Hepatic stellate cell (primary cell): Measurements from ENCODE around the gene NF1.
"Not testable (repeated sequence)": the region's sequence is repeated elsewhere in the genome, so short reads cannot be mapped to it uniquely, and the experiment has no call there.

Source experiments
- DNase-seq: peaks from one replicate; pipeline ENCODE4 v3.0.0; 2011; ENCODE audit warnings: low spot score

NF1 gene

DNA sequence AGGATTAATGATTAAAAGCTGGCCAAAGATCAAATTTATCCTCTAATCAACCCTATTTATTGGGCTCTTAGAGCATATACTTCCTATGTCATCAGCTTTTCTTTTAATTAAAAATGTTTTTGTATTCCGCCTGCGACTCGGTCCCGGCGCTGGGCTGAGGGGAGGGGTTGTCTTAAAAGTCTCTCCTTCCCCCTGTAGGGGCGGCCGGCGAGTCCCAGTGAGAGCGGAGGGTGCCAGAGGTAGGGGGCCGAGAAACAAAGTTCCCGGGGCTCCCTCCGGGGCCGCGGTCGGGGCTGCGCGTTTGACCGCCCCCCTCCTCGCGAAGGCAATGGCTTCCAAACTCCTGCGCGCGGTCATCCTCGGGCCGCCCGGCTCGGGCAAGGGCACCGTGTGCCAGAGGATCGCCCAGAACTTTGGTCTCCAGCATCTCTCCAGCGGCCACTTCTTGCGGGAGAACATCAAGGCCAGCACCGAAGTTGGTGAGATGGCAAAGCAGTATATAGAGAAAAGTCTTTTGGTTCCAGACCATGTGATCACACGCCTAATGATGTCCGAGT, 250.5 kb downstream of the NF1 start:
- DNase-seq = not testable (repeated sequence)

DNA sequence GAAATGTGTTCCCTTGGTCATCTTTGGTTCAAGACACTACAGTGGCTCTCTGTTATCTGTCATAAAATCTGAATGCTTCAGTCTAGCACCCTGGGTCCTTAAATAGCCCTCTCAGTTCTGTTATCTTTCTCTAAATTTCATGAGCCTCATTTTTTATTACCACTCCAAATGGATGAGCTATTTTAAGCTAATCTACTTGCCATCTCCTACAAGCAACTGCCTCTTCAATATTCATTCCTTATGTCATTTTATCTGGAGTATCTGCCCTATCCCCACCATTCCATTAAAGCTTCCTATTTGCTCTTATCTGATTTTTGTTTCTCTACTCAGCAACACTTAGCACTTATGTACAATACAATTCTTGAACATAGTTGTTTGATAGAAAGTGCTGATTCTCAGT, 254.7 kb downstream of the NF1 start:
- DNase-seq = no peak

DNA sequence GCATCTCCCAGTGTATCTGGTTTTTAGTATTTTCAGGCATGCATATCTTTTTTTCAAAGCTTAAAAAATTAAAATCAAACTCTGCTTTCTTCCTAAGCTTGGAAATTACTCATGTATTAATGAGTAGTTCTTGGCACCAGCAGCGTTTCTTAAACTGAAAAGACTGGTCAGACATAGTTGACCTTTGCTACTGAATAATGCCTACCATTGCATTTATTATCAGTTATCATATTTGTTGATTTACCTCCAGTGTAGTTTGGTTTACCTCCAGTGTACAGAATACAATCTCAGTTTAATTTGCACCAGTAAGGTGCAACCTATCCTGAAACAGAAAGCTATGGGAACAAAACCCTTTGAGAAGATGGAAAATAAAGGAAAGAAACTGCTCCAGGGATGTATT, 261.2 kb downstream of the NF1 start:
- no peak for DNase-seq

DNA sequence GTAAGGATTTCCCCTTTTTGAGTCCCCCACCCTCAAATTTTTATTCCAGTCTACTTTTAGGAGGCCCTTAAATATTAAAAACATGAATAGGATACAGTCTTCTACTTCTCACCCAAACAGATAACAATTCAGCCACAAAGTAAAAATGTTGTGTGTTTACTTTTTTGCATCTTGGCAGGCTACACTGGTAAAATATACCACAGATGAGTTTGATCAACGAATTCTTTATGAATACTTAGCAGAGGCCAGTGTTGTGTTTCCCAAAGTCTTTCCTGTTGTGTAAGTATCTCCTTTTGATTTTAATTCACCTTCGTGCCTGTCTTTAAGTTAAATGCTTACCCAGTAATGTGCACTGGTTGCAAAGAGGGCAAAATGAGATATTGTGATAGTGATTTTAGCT, 262.3 kb downstream of the NF1 start:
- no peak for DNase-seq

DNA sequence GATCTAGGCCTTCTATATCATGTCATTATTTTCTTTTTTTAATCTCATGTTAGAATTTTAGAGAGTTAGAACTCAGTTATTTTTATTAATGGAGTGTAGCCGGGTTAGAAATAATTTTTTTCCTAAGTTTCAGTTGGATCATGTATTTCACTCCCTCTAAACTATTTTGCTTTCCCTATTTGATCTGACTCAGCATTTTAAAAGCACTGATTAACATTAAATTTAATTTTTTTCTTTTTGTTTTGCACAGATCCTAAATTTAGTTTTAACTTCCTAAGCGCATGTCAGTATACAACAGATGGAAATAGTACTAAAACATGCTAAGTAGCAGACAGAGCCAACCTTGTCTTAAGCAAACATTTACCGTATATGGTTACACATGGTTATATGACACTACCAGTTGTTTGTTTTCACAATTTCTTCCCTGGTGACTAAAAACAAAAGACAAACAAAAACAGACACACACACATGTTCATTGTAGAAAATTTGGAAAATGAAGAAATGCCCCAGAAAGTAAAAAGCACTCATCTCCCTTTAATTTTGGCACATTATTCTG, 263.1 kb downstream of the NF1 start:
- DNase-seq = no peak

DNA sequence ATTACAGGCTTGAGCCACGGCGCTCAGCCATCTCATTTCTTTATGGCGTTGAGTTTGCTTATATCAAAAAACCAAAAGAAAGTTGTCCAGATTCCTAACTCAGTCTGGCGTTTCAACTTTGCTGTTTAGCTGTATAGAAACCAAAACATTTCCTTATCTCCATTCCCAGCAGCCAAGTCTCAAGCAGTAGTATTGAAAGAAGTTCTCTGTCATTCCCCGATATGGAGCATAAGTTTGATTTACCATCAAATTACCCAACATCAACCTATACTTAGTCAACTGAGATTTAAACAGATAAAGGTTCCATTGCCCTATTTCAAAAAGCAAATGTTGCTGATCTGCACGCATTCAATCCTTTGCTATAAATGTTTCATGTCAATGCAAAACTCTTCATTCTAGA, 269.2 kb downstream of the NF1 start:
- no peak for DNase-seq

DNA sequence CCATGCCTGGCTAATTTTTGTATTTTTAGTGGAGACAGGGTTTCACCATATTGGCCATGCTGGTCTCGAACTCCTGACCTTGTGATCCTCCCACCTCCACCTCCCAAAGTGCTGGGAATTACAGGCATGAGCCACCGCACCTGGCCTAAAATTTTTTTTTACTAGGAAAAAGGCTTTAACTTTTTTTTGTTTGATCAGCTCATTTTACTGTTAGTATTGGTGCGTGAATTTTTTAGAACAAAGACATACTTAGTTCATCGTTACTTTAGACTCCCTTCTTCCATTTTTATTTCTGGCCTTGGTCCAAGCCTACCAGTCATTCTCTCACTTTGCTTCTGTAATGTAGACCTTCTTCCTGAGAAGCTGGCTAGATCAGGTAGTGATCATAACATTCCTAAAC, 271.3 kb downstream of the NF1 start:
- no peak for DNase-seq

DNA sequence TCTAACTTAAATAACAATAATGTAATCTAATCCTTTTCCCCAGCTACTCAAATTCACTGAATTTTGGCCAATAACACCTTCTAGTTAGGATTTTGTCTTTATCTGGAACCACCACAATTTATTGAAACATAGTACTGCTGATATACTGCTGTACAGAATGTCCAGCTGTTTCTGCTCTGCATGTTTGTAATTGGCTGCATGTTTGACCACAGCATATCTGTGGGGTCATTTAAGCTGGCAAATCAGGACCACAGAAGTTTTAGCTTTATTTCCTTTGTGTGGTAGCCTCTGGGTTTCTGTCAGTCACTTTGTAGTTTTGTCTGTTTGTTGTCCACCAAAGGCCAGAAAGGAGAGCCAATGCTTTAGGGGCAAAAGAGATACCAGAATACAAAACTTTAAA, 274.5 kb downstream of the NF1 start:
- DNase-seq = no peak

DNA sequence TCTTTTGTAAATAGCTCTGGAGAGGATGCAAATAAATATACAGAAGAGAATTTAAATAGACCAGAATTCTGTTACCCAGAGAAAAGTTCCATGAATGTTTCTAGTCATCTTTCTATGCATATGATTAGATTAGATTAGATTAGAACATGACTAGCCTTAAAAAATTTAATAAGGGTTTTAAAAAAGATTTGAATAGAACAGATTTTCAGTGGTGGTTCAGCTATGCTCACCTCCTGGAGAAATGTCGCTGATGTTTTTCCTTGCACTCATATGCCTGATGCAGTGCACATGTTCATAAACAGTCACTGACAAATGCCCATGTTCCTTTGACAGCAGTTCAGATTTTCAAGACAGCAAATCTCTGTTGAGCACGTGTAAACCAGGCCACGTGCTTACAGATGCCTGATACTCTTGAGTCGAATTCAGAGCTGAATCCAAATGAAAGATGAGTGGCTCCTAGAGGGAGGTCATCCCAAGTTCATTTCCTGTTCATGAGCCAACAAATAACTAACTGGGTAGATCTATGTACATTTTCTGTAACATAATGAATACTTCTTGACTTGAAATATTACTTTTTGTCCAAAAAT, 276.8 kb downstream of the NF1 start:
- no peak for DNase-seq

DNA sequence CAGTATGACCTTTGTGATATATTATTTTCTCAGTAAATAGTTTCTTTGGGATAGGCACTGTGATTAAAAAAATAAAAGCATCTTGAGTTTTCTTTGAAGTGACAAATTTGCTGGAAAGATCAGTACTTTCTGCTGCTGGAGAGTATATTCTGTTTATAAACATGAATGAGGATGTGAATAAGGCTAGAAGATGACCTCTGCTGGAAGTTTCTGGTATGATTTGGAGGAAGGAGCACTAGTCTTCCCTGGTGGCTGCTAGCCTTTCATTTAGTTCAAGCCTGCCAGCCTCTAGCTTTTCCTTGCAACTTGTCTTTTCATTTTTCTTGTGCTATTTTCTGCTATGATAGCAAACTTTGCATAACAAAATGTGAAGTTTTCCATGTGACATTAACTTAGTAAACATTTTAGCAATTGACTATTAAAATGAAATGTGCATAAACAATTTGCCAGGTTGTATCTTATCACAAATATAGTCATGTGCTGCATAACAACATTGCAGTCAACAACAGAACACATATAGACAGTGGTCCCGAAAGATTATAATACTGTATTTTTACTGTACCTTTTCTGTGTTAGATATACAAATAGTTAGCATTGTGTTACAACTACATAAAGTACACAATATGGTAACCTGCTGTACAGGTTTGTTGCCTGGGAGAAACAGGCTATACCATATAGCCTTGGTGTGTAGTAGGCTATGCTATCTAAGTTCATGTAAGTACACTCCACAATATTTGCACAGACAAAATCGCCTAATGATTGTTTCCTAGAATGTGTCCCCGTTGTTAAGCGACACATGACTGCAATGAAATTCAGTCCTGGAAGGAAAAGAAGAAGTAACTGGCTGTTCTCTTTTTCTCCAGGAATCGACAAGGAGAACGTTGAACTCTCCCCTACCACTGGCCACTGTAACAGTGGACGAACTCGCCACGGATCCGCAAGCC, 278.6 kb downstream of the NF1 start:
- DNase-seq = no peak

DNA sequence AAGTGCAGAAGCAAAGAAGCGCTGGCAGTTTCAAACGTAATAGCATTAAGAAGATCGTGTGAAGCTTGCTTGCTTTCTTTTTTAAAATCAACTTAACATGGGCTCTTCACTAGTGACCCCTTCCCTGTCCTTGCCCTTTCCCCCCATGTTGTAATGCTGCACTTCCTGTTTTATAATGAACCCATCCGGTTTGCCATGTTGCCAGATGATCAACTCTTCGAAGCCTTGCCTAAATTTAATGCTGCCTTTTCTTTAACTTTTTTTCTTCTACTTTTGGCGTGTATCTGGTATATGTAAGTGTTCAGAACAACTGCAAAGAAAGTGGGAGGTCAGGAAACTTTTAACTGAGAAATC, 279.3 kb downstream of the NF1 start:
- DNase-seq = no peak

DNA sequence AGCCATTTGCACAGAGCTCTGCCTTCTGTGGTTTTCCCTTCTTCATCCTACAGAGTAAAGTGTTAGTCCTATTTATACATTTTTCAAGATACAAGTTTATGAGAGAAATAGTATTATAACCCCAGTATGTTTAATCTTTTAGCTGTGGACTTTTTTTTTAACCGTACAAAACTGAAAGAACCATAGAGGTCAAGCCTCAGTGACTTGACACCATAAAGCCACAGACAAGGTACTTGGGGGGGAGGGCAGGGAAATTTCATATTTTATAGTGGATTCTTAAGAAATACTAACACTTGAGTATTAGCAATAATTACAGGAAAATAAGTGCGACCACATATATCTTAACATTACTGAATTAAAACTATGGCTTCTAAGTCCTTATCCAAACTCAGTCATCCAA, 279.7 kb downstream of the NF1 start:
- no peak for DNase-seq

DNA sequence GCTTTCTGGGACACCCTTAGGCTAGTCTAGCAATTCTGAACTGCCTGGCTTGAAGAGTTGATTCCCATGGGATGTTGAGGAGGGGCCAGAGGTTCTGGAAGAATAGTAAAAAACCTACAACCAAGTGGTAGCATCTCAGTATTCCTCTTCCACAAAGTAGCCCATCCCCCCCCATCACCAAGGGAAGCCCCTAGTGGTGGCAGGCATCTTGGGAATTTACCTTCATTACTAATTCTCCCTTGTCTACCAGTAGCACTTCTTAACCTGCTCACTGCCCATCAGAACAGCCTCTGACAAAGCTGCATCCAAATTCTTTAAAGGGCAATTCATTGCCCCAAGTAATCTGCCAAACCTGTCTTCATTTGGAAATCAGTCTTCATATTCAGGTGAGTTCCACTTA, 283.9 kb downstream of the NF1 start:
- DNase-seq = no peak

DNA sequence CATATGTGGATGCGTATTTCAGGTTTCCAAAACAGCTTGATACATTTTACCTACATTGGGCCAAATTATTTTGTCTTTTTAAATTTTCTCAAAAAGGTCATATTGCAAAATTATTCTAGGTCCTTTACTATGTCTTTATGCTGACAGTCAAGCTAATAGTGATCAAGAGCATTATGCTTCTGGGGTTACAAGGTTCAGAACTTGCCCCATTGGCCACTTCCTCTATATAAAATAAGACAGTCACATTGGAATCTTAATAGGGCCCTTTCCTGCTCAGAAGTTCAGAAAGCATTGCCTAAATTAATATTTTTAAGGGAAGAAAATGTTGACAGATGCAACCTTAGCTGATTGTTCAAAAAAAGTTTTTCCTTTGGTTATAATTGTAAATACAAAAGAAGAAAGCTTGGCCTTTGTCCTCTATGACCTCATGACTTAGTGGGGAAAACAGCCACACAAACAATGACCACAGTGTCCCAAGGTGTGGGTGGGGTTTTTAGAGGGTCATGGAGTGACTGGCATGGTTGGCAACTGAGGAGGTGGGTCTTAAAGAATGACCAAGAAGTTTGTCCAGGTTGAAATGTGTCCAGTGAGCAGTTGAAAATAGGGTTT, 284.9 kb downstream of the NF1 start:
- DNase-seq = no peak

DNA sequence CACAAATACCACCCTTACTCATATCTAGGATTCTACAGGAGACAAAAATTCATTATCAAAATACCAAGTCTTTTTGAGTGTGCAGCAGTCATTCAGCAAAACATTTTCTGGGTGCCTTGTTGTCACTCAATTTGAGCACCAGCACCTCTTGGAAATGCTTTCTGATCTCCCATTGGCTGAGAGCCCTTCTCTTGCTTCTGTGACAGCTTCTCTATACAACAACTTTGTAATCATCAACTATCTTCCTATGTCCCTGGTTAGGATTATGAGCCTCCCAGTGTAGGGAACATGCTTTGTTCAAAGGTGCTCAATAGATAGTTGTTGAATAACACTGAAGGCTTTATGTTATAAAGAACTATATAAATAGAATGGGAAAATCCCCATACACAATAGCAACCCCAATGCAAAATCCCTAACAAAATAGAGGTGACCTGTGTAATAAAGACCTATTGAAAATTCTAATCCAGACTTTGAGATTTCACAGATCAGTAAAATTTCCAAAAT, 286.4 kb downstream of the NF1 start:
- DNase-seq = no peak

DNA sequence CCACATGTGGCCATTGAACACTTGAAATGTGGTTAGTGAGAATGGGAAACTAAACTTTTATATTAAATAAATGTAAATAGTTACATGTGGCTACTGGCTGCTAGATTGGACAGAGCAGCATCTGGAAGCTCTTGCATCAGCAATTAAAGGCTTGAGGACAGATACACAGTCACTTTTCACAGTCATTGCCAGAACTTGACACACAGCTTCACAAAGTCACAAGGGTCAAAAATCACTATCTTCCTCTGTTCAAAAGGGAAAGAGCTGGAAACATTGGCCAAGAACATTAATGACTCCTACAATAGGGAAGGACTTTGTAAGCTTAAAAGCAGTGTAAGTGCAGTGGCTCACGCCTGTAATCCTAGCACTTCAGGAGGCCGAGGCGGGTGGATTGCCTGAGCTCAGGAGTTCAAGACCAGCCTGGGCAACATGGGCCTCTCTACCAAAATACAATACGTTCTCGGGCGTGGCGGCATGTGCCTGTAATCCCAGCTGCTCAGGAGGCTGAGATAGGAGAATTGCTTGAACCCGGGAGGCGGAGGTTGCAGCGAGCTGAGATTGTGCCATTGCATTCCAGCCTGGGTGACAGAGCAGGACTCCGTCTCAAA, 288.0 kb downstream of the NF1 start:
- not testable (repeated sequence) for DNase-seq

DNA sequence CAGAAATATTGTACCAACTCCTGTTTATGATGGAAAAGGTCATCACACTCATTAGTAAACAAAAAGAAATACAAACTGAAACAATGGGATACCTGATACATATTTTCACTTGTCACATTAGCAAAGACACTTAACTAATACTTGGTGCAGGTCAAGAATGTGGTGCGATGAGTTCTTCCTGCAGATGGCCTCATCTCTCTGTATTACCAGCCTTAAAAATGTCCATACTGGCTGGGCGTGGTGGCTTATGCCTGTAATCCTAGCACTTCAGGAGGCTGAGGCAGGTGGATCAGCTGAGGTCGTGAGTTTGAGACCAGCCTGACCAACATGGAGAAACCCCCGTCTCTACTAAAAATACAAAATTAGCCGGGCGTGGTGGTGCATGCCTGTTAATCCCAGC, 288.7 kb downstream of the NF1 start:
- DNase-seq = not testable (repeated sequence)

DNA sequence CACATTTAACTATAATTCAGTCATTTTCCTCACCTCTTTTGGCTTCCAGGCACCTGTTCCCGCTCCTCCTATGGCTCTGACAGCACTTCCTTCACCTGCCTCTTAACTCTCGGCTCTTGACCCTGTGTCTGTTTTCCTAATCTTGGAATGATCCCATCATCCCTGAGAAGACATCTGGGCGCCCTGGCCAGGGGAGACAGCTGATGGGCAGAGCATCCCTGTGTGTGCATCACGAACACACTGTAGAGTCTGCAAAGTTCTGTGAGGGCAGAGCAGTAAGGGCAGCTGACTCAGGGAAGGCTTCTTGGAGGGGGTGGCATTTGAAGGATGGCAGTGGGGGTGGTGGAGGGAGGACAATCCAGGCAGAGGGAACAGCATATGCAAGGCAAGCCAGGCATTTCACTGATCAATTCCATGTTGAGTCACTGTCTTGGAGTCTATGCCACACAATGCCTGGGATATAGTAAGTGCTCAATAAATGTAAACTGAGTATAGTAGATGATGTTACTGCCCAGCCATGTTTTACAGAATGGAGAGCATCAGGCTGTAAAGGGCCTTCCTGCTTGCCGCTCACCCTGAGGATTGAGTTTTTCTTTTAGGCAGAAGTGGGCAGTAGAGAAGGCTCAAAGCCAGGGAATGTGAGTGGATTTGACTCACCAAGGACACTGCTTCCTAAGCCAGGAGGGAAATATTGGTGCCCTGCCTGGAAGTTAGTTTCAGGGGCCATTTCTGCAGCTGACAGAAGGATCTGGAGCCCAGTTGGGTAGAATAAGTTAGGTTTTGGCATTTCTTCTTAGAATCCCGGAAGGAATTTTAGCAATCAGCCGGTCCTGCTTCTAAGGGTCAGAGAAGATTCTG, 290.9 kb downstream of the NF1 start:
- no peak for DNase-seq

DNA sequence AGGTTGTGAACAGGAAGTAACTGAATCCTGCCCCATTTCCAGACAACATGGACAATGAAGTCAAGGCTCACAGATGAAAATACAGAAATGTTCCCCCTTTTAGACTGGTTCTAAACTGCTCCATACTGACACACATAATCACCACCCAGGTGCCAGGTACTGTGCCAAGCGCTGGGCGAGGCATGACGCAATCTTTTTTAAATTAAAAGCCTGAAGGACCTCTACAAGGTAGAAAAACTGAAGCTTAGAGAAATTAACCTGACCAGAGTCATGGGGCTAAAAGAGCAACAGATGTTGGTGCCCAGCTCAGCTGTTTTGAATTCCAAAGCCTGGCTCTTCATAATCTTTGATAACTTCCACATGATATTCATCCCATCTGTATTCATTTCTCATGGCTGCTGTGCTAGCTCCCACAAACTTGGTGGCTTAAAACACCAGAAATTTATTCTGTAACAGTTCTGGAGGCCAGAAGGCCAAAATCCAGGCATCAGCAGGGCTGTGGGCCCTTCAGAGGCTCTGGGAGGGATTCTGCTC, 291.8 kb downstream of the NF1 start:
- DNase-seq = no peak

DNA sequence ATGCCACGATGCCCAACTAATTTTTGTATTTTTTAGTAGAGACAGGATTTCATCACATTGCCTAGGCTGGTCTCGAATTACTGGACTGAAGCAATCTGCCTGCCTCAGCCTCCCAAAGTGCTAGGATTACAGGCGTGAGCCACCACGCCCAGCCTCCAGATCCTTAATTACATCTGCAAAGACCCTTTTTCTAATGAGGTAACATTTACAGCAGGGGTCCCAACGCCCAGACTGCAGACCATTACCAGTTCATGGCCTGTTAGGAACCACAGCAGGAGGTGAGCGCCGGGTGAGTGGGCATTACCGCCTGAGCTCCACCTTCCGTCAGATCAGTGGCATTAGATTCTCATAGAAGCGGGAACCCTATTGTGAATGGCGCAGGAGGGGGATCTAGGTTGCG, 292.7 kb downstream of the NF1 start:
- DNase-seq = no peak

DNA sequence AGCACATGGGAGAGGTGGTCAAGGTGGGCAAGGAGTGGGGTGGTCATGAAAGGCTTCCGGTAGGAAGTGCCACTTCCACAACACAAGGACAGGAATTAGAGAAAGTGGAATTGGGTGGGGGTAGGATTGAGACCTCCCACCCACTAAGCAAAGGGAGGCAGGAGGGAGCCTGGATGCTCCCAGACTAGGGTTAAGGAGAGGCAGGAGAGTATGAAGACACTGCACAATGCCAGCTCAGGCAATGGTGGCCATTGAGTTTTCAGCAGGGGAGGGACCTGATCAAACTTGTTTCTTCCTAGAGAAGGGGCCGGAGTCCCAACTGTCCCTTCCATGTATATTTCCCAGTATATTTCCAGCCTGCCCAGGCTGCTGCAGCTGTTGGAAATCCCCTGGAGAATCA, 293.6 kb downstream of the NF1 start:
- no peak for DNase-seq
